Lower leg skin (tissue), 4 donors: ENCODE measurements around the gene CREB5. TPM values are rescaled to one million over a fixed set of nuclear protein-coding genes. Genes with fewer than 3 reads are reported as not detected.

ENCODE experiments used
- DNase-seq, 2 donors: peaks; one replicate each; pipeline ENCODE4 v3.0.0-alpha.2; 2019; ENCODE audit warnings: low spot score in 2 of 2
- H3K4me3 ChIP-seq: fragments of 200-600 bp; sonication (generic); 2 replicates; pipeline ENCODE4 v1.5.1; 2017; ENCODE audit warnings: mild to moderate bottlenecking, low read depth; ENCODE audit not compliant: poor library complexity, severe bottlenecking
- CTCF ChIP-seq, 3 donors: fragments of 450-650 bp; IDR thresholded peaks; one replicate each; pipeline ENCODE4 v1.5.1; 2016; ENCODE audit warnings: antibody characterized with exemption in 3 of 3, mild to moderate bottlenecking in 3 of 3, moderate library complexity in 2 of 3
- POLR2A ChIP-seq, 2 donors: fragments of 450-650 bp; IDR thresholded peaks; one replicate each; pipeline ENCODE4 v1.6.1; 2016 to 2017; ENCODE audit warnings: antibody characterized with exemption in 2 of 2, mild to moderate bottlenecking in 1 of 2, moderate library complexity in 1 of 2
- WGBS, 2 donors: methylation state at CpG; one replicate each; pipeline ENCODE4 v1.1.5; 2018; 5-methylcytosine and 5-hydroxymethylcytosine counted together
- intact Hi-C: fragments of 100-400 bp; cut with DNase I; formaldehyde crosslinking; loops from one replicate; pipeline ENCODE4 v1.15.0; 2023; ENCODE audit warnings: low total_unique reads
- total RNA-seq, 4 donors: library from RNA; depleted of rRNA; stranded (reverse); fragments of >200 nt; gene quantifications; one replicate each; pipeline ENCODE4 v1.1.0, GENCODE V29; 2016

The CREB5 gene
- total RNA-seq, 4 donors from 2014 or later, result 2.5 to 15.0 (median 5.4) TPM

- TF ChIP-seq CTCF (IDR thresholded peaks at IDR 0.05) (no peak), POLR2A (IDR thresholded peaks at IDR 0.05) (no peak)
- no peak overlapping the region for H3K4me3 ChIP-seq
- no peak for DNase-seq
- WGBS, 2 donors, result 16 to 33% methylated on average over 1 of the region's 1 CpG
- intact Hi-C loops, result no loop called here
Observed at GRCh38 chr7:28565980-28566379, 153.7 kb downstream of the CREB5 start.

- intact Hi-C loops, result no loop called here
- 90 to 94% methylated on average over 13 of the region's 13 CpGs for WGBS, 2 donors
- DNase-seq, result no peak
- no peak for TF ChIP-seq POLR2A (IDR thresholded peaks at IDR 0.05)
- no peak for TF ChIP-seq CTCF (IDR thresholded peaks at IDR 0.05)
- H3K4me3 ChIP-seq, result no peak overlapping the region
Observed at GRCh38 chr7:28570113-28570969, 158.0 kb downstream of the CREB5 start.

GRCh38 chr7:28570970-28571288, 158.6 kb downstream of the CREB5 start:
- WGBS, 2 donors, result 81 to 86% methylated on average over 4 of the region's 4 CpGs
- TF ChIP-seq POLR2A (IDR thresholded peaks at IDR 0.05) (no peak), CTCF (IDR thresholded peaks at IDR 0.05) (no peak)
- no peak overlapping the region for H3K4me3 ChIP-seq
- no peak for DNase-seq
- intact Hi-C loops, result no loop called here

- intact Hi-C loops, result no loop called here
- H3K4me3 ChIP-seq, result no peak overlapping the region
- no peak for DNase-seq
- TF ChIP-seq CTCF (IDR thresholded peaks at IDR 0.05) (no peak), POLR2A (IDR thresholded peaks at IDR 0.05) (no peak)
- WGBS, 2 donors, result 96 to 97% methylated on average over 4 of the region's 4 CpGs
Observed at GRCh38 chr7:28571405-28571804, 159.1 kb downstream of the CREB5 start.

GRCh38 chr7:28572321-28573058, 160.2 kb downstream of the CREB5 start:
- DNase-seq, result no peak
- TF ChIP-seq POLR2A (IDR thresholded peaks at IDR 0.05) (no peak), CTCF (IDR thresholded peaks at IDR 0.05) (no peak)
- no peak overlapping the region for H3K4me3 ChIP-seq
- intact Hi-C loops, result no loop called here
- 59 to 65% methylated on average over 5 of the region's 5 CpGs for WGBS, 2 donors
